ENCODE measurements around the gene EPB41L3.
"Not testable (repeated sequence)": the region's sequence is repeated elsewhere in the genome, so short reads cannot be mapped to it uniquely, and the experiment has no call there.

EPB41L3 gene

GRCh38 chr18:5490753-5491480 is 52.9 kb downstream of the EPB41L3 start:
- no peak for DNase-seq

- no peak for DNase-seq
Measured at GRCh38 chr18:5488844-5489243, 55.0 kb downstream of the EPB41L3 start.

GRCh38 chr18:5488044-5488443 is 55.8 kb downstream of the EPB41L3 start:
- not testable (repeated sequence) for DNase-seq

- no peak for DNase-seq
Measured at GRCh38 chr18:5484526-5484925, 59.3 kb downstream of the EPB41L3 start.

- DNase-seq: no peak
Measured at GRCh38 chr18:5481621-5482020, 62.2 kb downstream of the EPB41L3 start.

GRCh38 chr18:5478261-5478660 is 65.5 kb downstream of the EPB41L3 start:
- DNase-seq: no peak

GRCh38 chr18:5476961-5477800 is 66.6 kb downstream of the EPB41L3 start:
- no peak for DNase-seq

GRCh38 chr18:5475267-5475666 is 68.5 kb downstream of the EPB41L3 start:
- DNase-seq: no peak

GRCh38 chr18:5469340-5469739 is 74.5 kb downstream of the EPB41L3 start:
- DNase-seq: no peak

- DNase-seq: no peak
Measured at GRCh38 chr18:5468394-5468793, 75.4 kb downstream of the EPB41L3 start.

- DNase-seq: no peak
Measured at GRCh38 chr18:5467671-5468070, 76.1 kb downstream of the EPB41L3 start.

- no peak for DNase-seq
Measured at GRCh38 chr18:5466256-5466655, 77.5 kb downstream of the EPB41L3 start.

- no peak for DNase-seq
Measured at GRCh38 chr18:5464251-5464650, 79.5 kb downstream of the EPB41L3 start.

- no peak for DNase-seq
Measured at GRCh38 chr18:5463831-5464230, 80.0 kb downstream of the EPB41L3 start.

- DNase-seq: no peak
Measured at GRCh38 chr18:5463390-5463789, 80.4 kb downstream of the EPB41L3 start.

GRCh38 chr18:5462227-5462626 is 81.6 kb downstream of the EPB41L3 start:
- DNase-seq: no peak

GRCh38 chr18:5461041-5461440 is 82.8 kb downstream of the EPB41L3 start:
- DNase-seq: no peak

GRCh38 chr18:5457462-5457957 is 86.3 kb downstream of the EPB41L3 start:
- DNase-seq: no peak

GRCh38 chr18:5456577-5457461 is 87.0 kb downstream of the EPB41L3 start:
- DNase-seq: no peak

- DNase-seq: no peak
Measured at GRCh38 chr18:5455674-5456073, 88.1 kb downstream of the EPB41L3 start.

GRCh38 chr18:5452943-5453443 is 90.8 kb downstream of the EPB41L3 start:
- no peak for DNase-seq

- DNase-seq: no peak
Measured at GRCh38 chr18:5451871-5452270, 91.9 kb downstream of the EPB41L3 start.

- no peak for DNase-seq
Measured at GRCh38 chr18:5451150-5451549, 92.6 kb downstream of the EPB41L3 start.

Data from activated CD4-positive, alpha-beta T cell treated with anti-CD3 and anti-CD28 coated beads, Interleukin-2, amount 50 U/mL, for 1 hour (primary cell).